Nucleus accumbens (tissue), 56 donors: ENCODE measurements around the gene VASN.

Experiments
- DNase-seq, 56 donors: peaks; one replicate each; lab custom pipeline; 2025; lab: John Stamatoyannopoulos, UW

VASN gene

DNA sequence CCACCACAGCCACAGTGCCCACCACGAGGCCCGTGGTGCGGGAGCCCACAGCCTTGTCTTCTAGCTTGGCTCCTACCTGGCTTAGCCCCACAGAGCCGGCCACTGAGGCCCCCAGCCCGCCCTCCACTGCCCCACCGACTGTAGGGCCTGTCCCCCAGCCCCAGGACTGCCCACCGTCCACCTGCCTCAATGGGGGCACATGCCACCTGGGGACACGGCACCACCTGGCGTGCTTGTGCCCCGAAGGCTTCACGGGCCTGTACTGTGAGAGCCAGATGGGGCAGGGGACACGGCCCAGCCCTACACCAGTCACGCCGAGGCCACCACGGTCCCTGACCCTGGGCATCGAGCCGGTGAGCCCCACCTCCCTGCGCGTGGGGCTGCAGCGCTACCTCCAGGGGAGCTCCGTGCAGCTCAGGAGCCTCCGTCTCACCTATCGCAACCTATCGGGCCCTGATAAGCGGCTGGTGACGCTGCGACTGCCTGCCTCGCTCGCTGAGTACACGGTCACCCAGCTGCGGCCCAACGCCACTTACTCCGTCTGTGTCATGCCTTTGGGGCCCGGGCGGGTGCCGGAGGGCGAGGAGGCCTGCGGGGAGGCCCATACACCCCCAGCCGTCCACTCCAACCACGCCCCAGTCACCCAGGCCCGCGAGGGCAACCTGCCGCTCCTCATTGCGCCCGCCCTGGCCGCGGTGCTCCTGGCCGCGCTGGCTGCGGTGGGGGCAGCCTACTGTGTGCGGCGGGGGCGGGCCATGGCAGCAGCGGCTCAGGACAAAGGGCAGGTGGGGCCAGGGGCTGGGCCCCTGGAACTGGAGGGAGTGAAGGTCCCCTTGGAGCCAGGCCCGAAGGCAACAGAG, 10.5 kb downstream of the VASN start:
- no peak for DNase-seq

DNA sequence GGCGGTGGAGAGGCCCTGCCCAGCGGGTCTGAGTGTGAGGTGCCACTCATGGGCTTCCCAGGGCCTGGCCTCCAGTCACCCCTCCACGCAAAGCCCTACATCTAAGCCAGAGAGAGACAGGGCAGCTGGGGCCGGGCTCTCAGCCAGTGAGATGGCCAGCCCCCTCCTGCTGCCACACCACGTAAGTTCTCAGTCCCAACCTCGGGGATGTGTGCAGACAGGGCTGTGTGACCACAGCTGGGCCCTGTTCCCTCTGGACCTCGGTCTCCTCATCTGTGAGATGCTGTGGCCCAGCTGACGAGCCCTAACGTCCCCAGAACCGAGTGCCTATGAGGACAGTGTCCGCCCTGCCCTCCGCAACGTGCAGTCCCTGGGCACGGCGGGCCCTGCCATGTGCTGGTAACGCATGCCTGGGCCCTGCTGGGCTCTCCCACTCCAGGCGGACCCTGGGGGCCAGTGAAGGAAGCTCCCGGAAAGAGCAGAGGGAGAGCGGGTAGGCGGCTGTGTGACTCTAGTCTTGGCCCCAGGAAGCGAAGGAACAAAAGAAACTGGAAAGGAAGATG, 11.2 kb downstream of the VASN start:
- DNase-seq = no peak

DNA sequence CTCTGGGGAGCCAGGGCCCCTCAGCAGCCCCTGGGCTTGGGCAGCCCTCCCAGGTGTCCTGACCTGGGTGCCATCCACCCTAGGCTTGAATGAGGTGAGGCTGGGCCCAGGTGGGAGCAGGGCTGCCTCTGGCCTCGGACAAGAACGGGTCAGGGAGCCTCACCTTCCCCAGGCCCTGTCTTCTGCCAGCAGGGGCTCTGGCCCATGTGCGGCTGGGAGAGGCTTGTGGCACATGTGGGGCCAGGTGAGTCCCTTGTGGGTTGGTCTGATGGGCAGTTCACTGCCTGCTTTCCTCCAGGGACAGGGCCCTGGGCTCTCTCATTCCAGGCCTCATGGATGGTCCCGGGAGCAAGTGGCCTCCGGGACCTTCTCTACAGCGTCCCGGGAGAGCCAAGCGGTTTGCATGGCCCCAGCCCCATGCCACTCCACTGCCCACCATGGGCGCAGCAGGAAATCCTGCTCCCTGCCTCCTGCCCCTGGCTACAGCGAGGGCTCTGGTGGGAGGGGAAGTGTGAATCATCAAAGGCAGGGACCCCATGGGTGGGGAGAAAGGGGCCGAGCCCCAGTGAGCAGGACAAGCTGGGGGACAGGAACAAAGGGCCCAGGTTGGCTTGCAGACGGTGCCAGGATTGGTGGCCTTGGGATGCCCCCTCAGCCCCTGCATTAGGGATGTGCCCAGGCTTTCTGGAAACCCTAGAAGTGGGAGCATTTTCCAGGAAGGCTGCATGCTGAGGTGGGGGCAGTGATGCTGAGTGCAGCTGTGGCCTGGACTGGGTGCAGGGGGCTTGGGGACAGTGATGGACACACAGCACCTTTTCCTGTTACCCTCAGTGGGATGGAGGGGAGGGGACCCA, 12.2 kb downstream of the VASN start:
- DNase-seq = no peak

DNA sequence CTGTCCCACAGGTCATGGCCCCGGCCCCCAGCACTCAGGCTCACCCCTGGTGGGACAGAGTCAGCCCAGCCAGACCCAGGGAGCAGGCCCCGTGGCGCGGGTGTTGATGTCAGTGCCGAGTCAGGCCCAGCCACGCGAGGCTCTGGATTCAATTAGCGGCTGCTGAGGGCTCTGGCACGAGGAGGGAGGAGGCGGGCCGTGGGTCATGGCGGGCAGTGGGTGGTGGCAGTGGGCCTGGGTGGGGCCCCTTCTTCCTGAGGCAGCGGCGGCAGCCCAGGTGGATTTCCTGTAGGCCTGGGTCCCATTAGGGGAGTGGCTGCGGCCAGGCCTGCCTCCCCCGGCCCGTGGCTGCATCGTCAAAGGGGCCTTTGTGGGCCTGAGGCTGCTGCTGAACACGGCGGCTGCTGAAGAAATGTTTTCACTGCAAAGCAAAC, 12.9 kb downstream of the VASN start:
- DNase-seq = peak in 1 of 56 donors; percentile 29

DNA sequence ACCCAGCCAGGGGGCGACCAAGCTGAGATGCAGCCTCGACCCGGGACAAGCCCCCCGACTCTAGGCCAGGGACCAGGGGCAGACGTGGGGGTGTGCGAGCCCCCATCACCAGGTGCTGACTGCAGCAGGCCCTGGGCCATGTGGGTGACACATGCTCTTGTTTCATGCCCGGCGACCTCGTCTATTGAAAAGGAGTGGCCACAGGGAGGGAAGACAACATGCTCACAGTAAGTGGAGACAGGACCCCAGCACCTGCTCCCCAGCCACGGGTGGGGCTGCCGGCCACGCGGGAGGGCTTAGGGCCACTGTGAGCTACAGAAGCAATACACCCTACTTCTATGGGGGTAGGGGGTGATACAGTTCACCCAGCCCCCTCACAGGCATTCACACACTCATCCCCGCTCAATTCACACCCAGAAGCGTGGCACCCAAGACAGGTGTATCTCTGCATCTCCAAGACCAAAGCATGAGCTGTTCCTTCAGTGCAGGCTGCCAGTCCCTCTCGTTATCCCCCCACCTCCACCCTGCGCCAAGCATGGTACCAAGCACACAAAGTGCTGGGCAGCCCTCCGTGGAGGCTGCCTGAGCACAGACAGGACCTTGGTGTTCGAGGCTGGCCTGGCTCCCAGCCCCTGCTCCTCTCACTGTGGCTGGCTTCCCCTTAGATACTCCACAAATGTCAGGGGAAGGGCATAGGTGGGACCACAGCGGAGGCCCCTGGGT, 13.6 kb downstream of the VASN start:
- no peak for DNase-seq

DNA sequence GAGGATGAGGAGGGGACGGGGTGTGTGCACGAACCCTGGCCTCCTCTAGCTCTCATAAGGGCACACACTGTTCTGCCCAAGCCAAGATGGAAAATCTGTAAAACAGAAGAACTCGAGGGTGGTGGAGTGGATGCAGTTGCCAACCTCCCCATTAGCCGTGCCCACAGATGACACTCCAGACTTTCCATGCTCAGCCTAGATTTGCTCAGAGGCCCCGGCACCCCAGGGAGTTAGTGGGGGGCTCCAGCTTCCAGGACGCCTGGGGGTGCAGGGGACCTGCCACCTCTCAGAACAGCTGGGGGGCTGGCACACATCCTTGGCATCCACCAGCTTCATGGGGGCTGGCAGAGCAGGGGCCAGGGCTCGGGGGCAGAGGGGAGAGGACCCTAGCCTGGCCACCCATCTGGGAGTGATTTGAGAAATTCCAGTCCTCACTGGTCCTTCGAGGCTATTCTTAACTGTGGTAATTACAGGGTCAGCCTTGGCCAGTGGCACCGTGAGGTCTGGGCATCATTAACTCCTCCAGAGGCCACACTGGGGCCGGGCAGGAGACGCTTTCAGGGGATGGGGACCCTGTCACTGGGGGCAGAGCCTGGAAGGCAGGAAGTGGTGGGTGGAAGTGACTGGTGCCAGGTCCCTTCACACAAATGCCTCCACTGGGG, 14.3 kb downstream of the VASN start:
- DNase-seq = no peak

DNA sequence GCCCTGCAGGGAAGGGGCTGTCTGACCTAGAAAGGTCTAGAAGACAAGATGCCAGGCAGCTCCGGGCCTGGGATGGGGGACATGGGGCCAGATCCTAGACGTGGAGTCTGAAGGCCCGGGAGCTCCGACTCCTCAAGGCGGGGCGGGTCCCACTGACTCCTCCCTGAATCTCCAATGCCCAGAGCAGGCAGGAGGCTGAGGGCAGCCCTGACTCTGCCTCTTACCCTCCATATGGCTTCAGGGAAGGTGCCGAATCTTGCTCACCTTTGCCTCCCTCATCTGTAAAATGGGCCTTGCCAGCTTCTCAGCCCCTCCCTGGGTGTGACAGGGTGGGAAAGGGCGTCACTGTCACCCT, 14.8 kb downstream of the VASN start:
- no peak for DNase-seq

DNA sequence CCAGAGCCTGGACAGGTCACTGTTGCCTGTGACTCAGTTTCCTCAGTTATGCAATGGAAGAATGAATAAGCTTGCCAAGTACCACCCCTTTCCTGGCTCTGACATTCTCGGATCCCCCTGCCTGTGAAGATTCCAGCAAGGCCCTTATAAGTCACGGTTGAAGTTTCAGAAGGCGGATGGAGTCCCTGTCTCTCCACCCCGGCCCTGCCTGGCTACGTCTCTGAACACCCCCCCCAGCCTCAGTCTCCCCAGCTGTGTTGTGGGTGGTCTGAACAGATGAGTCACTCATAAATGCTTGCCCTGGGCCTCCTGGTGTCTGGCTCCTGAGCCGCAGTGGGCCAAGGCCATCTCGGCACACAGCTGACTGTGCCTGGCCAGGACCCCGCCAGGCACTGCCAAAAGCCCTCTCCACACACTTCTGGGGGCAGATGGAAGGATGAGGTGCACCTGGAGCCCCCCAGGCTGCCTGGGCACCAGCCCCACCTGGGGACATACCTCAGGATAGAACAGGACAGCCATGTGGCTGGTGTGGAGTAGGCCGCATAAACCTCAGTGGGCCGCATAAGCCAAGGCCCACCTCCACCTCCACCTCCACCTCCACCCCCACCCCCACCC, 15.4 kb downstream of the VASN start:
- no peak for DNase-seq

DNA sequence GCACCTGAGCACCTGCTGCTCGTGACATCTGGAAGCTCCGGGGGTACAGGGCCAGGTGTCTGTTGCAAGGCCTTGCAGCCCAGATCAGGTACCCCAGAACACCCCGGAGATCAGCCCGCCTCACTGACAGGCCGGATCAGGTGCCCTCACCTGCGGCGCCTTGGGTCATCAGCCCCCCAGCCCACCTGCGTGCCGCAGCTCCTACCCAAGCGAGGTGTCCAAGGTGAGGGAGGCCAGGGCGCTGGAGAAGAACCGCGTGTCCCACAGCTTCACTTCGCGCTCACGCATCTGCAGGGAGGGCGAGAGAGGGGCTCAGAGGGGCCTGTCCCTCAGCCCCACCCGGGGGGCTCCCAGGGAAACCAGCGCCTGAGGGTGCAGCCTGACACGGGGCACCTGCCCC, 16.1 kb downstream of the VASN start:
- DNase-seq = no peak

DNA sequence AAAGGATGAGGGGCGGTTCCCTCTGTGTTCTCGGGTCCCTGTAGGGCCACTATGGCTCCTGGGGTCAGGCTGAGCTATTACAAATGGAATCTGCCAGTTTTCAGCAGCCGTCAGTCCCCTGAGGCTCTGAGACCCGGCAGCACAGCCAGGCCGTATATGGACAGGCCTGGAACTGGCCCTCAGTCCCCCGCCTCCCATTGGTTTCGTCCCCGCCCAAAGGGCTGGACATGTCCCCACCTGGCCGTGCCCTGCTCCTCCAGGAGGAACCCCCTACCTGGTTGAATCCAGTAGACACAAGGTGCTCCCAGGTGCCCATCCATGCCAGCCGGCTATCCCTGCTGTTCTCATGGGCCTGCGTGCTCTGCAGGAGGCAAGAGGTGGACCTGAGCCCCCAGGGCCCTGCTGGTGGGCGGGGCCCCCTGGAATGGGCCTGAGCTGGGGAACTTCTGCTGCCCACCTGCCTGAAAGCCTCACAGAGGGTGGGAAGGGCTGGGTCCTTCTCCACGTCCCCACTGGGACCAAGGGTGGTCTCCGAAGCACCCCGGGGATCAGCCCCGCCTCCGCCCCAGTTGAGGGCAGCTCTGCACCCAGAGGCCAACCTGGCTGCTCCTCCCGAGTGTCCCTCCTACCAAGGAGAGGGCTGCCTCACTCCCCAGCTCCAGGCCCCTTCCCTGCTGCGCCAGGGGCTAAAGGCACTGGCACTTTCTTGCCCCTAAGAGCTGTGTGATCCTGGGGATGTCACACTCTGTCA, 16.8 kb downstream of the VASN start:
- no peak for DNase-seq

DNA sequence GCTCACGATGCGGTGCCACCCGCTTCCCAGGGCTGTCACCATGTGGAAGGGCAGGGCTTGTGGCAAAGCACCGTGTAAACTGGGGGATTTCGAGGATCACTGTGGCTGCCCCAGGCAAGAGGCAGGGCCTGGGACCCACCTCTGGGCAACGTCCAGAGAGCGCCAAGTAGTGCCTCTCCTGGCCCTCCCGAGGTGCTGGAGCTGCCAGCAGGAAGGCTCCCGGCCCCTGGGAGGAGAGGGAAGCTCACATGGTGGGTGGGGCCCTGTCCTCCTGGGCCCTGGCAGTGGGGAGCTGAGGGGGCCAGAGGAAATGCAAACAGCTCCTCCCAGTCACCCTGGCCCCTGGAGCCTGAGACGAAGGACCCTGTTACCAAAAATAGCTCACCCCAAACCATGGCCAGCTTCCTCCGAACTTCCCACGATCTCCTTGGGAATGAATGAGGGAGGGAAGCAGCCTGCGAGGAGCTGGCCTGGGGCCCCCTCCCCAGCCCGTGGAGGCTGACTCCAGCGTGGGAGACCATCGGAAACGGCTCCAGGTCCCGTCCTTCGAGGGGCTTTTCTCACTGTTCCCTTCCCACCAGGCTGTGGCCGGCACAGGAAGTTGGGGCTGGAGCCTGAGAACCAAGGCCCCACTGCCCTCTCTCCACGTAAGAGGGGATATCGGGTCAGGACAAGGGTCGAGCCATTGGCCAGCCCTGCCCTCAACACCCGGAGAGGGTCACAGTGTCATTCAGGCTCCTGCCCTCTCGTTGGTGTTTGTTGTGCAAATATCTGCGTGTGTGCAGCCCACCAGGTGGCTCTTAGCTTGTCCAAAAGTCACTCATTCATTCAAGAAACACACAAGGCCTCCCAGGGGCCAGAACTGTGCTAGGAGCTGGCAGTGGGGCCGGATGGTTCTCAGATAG, 17.7 kb downstream of the VASN start:
- no peak for DNase-seq

DNA sequence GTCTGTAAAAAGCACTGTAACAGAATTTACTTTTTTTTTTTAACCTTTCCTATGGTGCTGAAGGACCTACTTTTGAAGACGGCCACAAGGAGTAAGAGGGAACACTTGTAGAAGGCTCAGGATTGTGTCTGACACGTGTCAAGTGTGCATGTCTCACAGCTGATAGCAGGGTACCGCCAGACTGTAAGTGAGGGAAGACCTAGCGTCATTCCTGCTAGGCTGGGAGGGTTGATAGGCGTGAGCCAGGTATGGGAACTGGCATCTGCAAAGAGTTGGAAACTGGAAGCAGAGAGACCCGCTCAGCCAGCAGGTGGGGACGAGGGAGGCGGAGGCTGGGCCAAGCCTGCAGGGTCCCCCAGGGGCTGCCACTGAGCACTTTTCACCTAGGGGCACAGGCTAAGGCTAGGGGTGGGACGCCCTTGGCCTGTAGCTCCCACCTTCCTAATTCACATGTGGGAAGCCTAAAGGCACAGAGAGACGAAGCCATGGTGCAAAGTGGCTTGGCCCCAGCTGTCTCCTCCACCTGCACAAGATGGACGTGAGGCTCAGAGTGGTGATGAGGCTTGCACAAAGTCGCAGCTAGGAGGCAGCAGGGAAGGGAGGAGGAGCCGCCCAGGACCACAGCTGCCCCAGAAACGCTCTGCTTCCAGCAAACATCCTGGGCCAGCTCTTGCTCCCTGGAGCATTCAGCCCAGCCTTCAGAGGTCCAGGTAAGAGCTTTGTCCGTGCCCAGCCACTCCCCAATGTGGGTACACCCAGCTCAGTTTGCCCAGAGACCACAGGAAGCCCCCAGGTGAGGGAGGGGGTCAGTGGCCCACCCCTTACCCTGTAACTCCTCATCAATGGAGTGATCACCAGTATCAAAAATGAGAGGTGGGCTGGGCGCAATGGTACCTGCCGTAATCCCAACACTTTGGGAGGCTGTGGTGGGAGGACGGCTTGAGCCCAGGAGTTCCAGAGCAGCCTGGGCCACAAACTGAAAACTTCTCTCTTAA, 18.9 kb downstream of the VASN start:
- no peak for DNase-seq

DNA sequence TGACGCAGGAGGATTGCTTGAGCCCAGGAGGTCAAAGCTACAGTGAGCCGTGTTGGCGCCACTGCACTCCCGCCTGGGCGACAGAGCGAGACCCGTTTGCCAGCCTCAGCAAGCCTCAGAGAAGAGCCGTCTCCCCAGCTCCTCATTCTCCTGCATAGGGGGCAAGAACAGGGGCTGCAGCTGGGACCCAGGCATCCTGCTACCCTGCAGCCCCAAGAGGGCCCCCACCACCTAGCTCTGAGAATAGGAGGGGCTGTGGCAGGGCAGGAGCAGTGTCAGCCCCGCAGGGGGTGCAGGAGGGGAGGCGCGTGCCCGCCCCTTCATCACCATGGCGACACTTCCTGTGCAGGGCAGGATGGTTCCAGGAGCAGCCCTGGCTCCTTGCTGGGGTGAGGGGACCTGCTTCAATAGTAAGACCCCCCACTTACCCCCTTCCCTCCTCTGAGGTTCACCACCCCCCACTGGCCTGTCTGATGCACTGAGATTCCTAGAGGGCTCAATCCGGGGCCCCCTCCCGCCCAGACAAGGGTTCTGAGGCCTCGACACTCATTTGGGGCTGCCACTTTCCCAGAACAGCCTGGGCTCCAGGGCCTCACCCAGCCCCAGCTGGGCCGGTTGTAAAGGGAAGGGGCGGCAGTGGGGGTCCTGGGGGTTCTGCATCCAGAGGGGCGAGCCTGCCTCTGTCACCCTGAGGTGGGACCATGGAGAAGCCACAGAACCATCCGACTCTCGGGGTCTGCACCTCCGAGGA, 20.2 kb downstream of the VASN start:
- peak in 3 of 56 donors; percentile 8 to 29 (median 20) for DNase-seq

DNA sequence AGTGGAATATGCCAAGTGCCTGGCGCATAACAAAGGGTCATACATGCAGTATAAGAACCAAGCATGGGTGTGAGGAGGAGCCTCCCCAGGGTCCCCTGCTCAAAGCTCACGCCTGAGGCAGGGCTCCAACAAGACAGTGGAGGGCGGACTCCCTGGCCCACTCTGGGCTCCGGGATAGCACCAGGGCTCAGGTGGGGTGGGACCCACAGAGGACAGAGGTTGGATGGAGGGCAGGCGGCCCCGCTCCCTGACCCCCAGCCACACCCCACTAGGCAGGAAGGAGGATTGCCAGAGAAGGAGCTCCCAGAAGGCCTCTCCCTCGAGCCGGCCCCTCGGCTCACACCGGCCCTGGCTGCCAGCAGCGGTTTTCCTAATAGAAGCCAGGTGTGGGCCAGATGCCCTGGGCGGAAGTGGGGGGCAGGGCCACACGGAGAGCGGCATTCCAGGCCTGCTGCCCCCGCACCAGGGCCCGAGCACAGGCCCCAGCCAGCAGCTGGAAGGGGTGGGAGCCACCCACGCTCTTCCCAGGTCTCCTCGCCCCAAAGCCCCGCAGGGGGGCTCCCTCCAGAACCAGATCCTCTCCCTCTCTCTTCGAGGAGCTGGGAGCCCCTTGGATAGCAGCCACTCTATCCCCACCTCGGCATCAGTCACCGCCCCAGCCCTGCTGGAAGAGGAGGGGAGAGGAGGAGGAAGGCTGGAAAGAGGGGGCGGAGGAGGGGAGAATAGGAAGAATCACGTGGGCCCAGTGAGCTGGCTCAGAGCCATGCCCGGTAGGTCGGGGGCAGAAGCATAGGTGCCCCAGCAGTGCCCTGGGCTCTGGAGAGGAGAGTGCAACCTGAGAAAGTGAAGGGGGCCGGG, 21.0 kb downstream of the VASN start:
- peak in 12 of 56 donors; percentile 10 to 54 (median 29) for DNase-seq

DNA sequence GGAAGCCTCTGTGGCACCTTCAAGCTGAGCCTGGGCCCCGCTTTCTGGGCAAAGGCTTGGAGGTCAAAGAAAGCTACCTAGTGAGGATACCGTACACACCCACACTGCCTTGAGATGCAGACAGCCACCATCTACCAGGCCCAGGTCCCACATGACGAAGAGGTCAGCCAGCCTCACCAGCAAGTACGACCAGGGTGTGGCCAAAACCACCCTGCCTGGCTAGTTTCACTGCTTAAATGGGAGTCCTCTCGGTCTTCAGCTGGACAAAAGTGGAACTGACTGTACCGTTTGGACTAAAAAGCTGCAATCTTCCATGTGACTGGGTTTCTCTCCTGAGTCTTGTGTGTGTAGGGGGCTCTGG, 21.6 kb downstream of the VASN start:
- no peak for DNase-seq
